Kidney tubule cell (primary cell): ENCODE data around the gene BAD.

Source experiments
- DNase-seq: peaks from one replicate; pipeline ENCODE4 v3.0.0-alpha.2; 2018; ENCODE audit warnings: low spot score

BAD gene

GRCh38 chr11:64296236-64296635 is 11.8 kb upstream of the BAD start:
- DNase-seq, result no peak

GRCh38 chr11:64295760-64296159 is 11.3 kb upstream of the BAD start:
- no peak for DNase-seq

DNA sequence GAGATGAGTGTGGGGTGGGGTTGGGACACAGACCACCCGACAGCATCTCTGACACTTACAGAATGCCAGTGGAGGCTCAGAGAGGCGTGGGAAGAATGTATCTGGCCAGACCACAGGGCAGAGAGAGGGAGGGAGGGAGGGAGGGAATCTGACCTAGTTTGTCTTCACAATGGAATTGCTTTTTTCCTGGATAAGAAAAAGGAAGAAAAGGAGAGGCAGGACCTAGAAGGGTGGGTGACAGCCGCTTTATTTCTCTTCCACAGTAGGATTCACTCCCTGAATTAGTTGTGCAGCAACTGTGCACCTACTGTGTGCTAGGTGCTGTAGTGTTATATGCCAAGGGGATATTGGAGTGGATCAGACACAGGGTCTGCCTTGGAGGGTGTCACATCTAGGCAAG is 10.3 kb upstream of the BAD start:
- no peak for DNase-seq

DNA sequence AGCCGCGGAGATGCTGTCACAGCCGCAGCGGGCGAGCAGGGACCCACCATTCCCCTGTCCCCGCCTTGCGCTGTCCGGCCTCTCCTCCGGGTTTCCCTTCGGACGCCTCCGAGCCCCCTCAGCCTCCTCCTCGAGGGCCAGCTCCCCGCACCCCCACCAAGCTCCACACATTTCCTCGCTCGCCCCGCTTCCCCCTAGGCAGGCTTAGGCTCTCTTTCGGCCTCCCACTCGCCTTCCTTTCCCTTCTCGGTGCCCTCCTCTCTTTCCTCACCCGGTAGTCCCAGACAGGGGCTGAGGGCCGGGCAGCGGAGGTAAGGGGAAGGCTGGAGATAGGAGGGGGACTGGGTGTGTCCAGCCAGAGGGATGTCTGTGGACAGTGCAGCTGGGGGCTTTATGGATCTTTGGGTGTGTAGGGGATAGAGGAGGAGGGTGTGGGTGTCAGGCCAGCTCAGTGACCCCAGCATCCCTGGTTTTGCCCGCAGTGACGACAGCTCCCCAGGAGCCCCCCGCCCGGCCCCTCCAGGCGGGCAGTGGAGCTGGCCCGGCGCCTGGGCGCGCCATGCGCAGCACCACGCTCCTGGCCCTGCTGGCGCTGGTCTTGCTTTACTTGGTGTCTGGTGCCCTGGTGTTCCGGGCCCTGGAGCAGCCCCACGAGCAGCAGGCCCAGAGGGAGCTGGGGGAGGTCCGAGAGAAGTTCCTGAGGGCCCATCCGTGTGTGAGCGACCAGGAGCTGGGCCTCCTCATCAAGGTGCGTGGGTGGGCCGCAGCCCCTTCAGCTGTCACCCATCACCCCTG is 8.2 kb upstream of the BAD start:
- DNase-seq, result no peak

DNA sequence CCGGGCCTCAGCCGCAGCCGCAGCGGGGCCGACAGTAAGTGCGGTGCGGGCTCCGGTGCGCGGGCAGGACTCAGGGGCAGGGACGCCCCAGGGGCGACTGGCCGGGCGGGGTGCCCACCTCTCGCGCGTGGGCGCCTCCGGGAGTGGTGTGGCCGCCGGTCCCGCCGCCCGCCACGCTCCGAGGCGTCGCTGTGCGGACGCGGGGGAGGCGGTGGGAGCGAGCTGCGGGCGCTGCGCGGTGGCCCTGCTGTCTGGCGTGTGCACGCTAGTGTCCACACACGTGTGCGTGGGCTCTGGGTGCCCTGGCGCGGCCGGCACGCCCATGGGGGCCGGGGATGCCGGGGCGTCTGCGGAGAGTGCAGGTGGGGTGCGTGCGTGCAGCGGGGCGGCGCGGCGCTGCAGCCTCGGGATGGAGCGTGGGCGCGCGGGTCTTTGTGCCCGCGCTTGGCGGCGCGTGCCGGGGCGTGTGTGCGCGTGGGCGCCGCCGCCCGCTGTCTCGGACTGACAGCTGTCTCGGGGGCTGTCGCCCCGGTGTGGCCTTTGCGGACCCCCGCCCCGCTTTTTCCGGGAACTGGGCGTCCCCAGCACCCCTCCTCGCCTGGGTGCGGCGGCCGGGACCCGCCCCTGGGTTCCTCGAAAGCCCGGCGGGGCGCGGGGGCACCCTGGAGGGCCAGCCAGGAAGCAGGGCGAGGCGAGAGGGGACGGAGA is 7.4 kb upstream of the BAD start:
- DNase-seq, result no peak

- no peak for DNase-seq
These were observed 6.8 kb upstream of the BAD start, which contains the start of gene KCNK4 for GRCh38 chr11:64291262-64291751. KCNK4 (plus strand) TSS chr11:64291302; CDS start chr11:64293019, 1,717 bp downstream.

- no peak for DNase-seq
These were observed 6.1 kb upstream of the BAD start for GRCh38 chr11:64290352-64291261.

DNA sequence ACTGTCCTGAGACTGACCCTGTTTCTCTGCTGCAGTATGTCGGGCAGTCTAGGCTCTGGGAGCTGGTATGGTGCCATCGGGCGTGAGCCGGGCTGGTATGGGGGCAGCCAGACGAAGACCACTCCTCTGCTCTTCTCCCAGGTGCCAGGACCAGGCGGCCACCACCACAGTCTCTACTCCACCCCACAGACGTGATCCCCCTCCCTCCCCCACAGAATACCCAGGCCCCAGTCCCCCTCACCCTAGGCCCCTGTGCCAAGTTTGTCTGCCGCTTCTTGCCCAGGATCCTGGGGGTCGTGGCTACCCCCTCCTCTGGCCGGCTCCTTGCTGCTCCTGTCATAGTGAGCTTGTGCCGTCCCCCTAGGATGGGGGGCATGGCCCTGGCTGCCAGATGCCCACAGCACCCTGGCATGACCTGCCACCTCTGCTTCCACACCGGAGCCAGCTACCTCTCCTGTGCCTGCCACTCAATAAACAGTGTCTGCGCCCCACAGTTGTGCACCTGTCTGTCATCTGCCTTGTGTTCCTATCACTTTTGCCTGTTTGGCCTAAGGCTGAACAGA is 4.6 kb upstream of the BAD start:
- no peak for DNase-seq

GRCh38 chr11:64288353-64288750 is 3.9 kb upstream of the BAD start:
- no peak for DNase-seq

GRCh38 chr11:64287676-64288352 is 3.3 kb upstream of the BAD start:
- DNase-seq, result no peak

DNA sequence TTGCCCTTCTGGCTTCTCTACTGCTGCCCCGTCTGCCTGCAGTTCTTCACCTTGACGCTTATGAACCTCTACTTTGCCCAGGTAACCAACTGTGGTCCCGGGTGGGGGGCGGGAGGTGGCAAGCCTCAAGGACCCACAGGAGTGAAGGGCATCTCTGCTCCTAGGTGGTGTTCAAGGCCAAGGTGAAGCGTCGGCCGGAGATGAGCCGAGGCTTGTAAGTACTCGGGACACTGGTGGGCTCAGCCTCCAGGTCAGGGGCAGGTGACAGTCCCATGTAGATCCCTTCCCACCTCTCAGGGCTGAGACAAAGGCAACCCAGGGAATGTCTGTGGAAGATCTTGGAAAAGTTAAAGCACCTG is 2.3 kb upstream of the BAD start:
- no peak for DNase-seq

GRCh38 chr11:64285885-64286800 is 1.7 kb upstream of the BAD start:
- peak; percentile 30 for DNase-seq

GRCh38 chr11:64284962-64285884 is 758 bp upstream of the BAD start, which contains the start of gene GPR137:
GPR137 (plus strand) TSS chr11:64285848; CDS start chr11:64286525, 677 bp downstream.
- peak; percentile 77 for DNase-seq

GRCh38 chr11:64283092-64283491 is 1.4 kb downstream of the BAD start:
- no peak for DNase-seq

GRCh38 chr11:64281957-64282770 is 2.3 kb downstream of the BAD start:
- DNase-seq, result no peak

DNA sequence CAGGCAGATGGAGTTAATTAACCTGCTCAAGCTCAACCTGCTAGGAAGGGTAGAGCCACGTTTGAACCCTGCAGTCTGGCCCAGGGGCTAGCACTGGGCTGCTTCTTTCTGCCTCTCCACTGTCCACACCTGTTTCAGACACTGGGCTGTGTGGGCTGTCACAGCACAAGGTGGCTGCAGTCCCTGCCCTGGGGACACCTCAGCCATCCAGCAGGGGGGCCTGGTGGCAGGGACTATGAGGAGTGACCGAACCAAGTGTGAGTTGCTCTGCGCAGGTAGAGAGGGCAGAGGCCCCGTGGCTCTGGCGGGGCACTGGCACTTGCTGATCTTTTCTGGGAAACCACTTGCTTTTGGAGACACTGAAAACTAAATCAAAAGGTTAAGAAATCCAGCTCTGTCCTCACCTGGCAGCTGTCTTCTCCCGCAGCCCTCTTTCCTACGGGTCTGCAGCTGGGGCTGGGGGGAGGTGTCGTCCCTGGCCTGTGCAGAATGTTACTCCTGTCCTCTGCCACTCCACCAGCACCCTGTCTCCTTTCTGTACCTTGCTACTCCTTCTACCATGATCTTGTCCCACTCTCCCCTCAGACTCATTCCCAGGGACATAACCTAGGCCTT is 5.8 kb downstream of the BAD start:
- no peak for DNase-seq

DNA sequence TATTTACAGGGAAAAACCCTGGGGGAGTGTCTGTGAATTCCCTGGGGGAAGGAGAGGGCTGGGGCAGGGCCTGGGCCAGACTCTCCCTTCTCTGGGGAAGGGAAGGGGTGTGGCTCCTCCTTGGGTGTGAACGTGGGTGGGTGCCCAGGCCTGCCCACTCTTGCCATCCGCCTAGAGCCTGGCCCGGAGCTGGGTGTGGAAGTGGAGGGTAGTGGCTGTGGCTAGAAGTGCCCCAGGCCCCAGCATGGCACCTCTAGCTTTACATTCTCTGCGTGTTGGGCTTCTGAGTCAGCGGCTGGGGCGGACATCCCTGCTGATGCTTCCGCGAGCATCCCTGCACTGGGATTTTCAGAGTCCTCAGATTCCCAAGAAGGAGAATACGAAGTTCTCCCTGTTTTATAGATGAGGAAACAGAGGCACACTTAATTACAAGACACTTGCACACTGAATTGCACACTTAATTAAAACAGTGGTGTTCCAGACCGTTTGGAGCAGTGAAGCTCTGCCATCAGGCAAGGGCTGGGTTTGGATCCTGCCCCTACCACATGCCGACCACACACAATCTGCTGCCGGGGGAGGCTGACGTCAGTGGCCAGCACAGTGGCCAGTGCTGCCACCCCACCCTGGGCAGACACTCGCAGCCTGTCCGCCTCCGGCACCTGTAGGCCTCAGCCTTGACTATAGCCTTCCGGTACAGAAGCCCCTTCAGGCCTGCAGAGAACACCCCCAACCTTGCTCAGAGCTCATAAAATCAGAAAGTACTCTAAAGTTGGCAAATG is 7.6 kb downstream of the BAD start:
- DNase-seq, result no peak
